Endodermal cell (in vitro differentiated cells): ENCODE data around the gene TMEM39A. TPM values are rescaled to one million over a fixed set of nuclear protein-coding genes. Genes with fewer than 3 reads are reported as not detected.

Experiments
- DNase-seq: peaks from one replicate; pipeline ENCODE4 v3.0.0-alpha.2; 2017
- H3K27ac ChIP-seq: 2 replicates; pipeline ENCODE4 v1.5.1; 2013; ENCODE audit warnings: mild to moderate bottlenecking, low read depth, low read length, moderate library complexity
- H3K27me3 ChIP-seq: 2 replicates; pipeline ENCODE4 v1.6.1; 2013; ENCODE audit warnings: mild to moderate bottlenecking, low read length, moderate library complexity; ENCODE audit not compliant: insufficient read depth, control insufficient read depth, poor library complexity, severe bottlenecking
- H3K36me3 ChIP-seq: 2 replicates; pipeline ENCODE4 v1.7.0; 2013; ENCODE audit warnings: mild to moderate bottlenecking, low read length, moderate library complexity; ENCODE audit not compliant: control insufficient read depth, insufficient read depth
- H3K4me1 ChIP-seq: one replicate; pipeline ENCODE4 v1.7.0; 2013; ENCODE audit warnings: low read length; ENCODE audit not compliant: control insufficient read depth, insufficient read depth
- H3K4me3 ChIP-seq: 2 replicates; pipeline ENCODE4 v1.5.1; 2013; ENCODE audit warnings: mild to moderate bottlenecking, low read length, moderate library complexity
- H3K9ac ChIP-seq: 2 replicates; pipeline ENCODE4 v1.6.1; 2013; ENCODE audit warnings: mild to moderate bottlenecking, low read length, moderate library complexity; ENCODE audit not compliant: poor library complexity, severe bottlenecking; ENCODE audit errors: extremely low read depth
- H3K9me3 ChIP-seq: 2 replicates; pipeline ENCODE4 v1.6.1; 2013; ENCODE audit warnings: mild to moderate bottlenecking, low read length, moderate library complexity; ENCODE audit not compliant: control insufficient read depth
- H3K27ac Mint-ChIP-seq: 2 replicates; pipeline ENCODE4 v1.8.0; 2020; ENCODE audit warnings: mixed read lengths
- H3K27me3 Mint-ChIP-seq: 2 replicates; pipeline ENCODE4 v1.8.0; 2021; ENCODE audit warnings: mild to moderate bottlenecking, mixed read lengths; ENCODE audit not compliant: insufficient read depth
- H3K36me3 Mint-ChIP-seq: 2 replicates; pipeline ENCODE4 v1.8.0; 2020; ENCODE audit warnings: low read depth, mixed read lengths
- H3K4me1 Mint-ChIP-seq: 2 replicates; pipeline ENCODE4 v1.8.0; 2020; ENCODE audit warnings: mixed read lengths
- H3K4me3 Mint-ChIP-seq: 2 replicates; pipeline ENCODE4 v1.8.0; 2020; ENCODE audit warnings: mild to moderate bottlenecking, moderate library complexity, mixed read lengths
- H3K9me3 Mint-ChIP-seq: 2 replicates; pipeline ENCODE4 v1.8.0; 2020; ENCODE audit warnings: mild to moderate bottlenecking, mixed read lengths
- CTCF ChIP-seq: fragments of 200-600 bp; sonication (generic); conservative IDR thresholded peaks from 2 replicates; pipeline ENCODE4 v1.5.0; 2021; ENCODE audit warnings: antibody characterized with exemption, mild to moderate bottlenecking
- WGBS, 2 experiments: methylation state at CpG; one replicate each; pipeline versions ENCODE4 v1.1.5 to v1.1.7; 2013; ENCODE audit warnings: missing lambda C conversion rate in 2 of 2, mixed read lengths in 1 of 2; ENCODE audit not compliant: insufficient coverage in 1 of 2, insufficient read length in 1 of 2; 5-methylcytosine and 5-hydroxymethylcytosine counted together
- total RNA-seq, 2 donors: library from RNA; stranded (reverse); fragmentation: NEBNext Ultra II Directional in 1 of 2; extraction: Animal tissue kit (Norgen Biotek cat#: 25700) in 1 of 2; gene quantifications; 2 replicates in 1 of 2; 3 replicates in 1 of 2; pipeline ENCODE4 v1.2.1, GENCODE V29; 2021

Gene TMEM39A
- total RNA-seq, 2 donors from 2014 or later: 62.3 to 81.8 TPM

GRCh38 chr3:119490153-119490552 is 26.7 kb upstream of the TMEM39A start:
- Mint-ChIP-seq H3K4me3 (no peak overlapping the region), H3K27ac (no peak overlapping the region), H3K4me1 (no peaks in the 10 kb centered on the region), H3K9me3 (no peaks in the 10 kb centered on the region), H3K27me3 (no peaks in the 10 kb centered on the region), H3K36me3 (peaks cover 36% of the 10 kb centered on the region)
- H3K27ac ChIP-seq: no peak overlapping the region
- H3K27me3 ChIP-seq: no peaks in the 10 kb centered on the region
- H3K4me3 ChIP-seq: no peak overlapping the region
- WGBS, 2 experiments: 73 to 86% methylated on average over 2 of the region's 2 CpGs
- no peaks in the 10 kb centered on the region for H3K9me3 ChIP-seq
- no peaks in the 10 kb centered on the region for H3K4me1 ChIP-seq
- TF ChIP-seq CTCF: peak; percentile 61
- H3K36me3 ChIP-seq: peaks cover 50% of the 10 kb centered on the region
- no peak for DNase-seq
- no peak overlapping the region for H3K9ac ChIP-seq

- Mint-ChIP-seq H3K27ac (no peak overlapping the region), H3K4me3 (no peak overlapping the region), H3K9me3 (no peaks in the 10 kb centered on the region), H3K27me3 (no peaks in the 10 kb centered on the region), H3K36me3 (peaks cover 23% of the 10 kb centered on the region), H3K4me1 (peaks cover 4% of the 10 kb centered on the region)
- no peaks in the 10 kb centered on the region for H3K9me3 ChIP-seq
- H3K9ac ChIP-seq: no peak overlapping the region
- no peak for DNase-seq
- no peaks in the 10 kb centered on the region for H3K27me3 ChIP-seq
- H3K27ac ChIP-seq: no peak overlapping the region
- TF ChIP-seq CTCF: no peak
- H3K4me1 ChIP-seq: no peaks in the 10 kb centered on the region
- H3K4me3 ChIP-seq: no peak overlapping the region
- WGBS, 2 experiments: 94 to 100% methylated on average over 2 of the region's 2 CpGs
- peaks cover 36% of the 10 kb centered on the region for H3K36me3 ChIP-seq
Measured at GRCh38 chr3:119485563-119485962, 22.1 kb upstream of the TMEM39A start.

GRCh38 chr3:119483101-119483500 is 19.7 kb upstream of the TMEM39A start:
- no peak overlapping the region for H3K9ac ChIP-seq
- H3K9me3 ChIP-seq: no peaks in the 10 kb centered on the region
- Mint-ChIP-seq H3K27me3 (no peaks in the 10 kb centered on the region), H3K9me3 (no peaks in the 10 kb centered on the region), H3K4me1 (peaks cover 4% of the 10 kb centered on the region), H3K27ac (no peak overlapping the region), H3K4me3 (no peak overlapping the region), H3K36me3 (peaks cover 33% of the 10 kb centered on the region)
- H3K4me1 ChIP-seq: no peaks in the 10 kb centered on the region
- no peak for DNase-seq
- no peak overlapping the region for H3K27ac ChIP-seq
- TF ChIP-seq CTCF: no peak
- H3K27me3 ChIP-seq: no peaks in the 10 kb centered on the region
- 97 to 100% methylated on average over 1 of the region's 1 CpG for WGBS, 2 experiments
- H3K4me3 ChIP-seq: no peak overlapping the region
- peaks cover 41% of the 10 kb centered on the region for H3K36me3 ChIP-seq
